22Rv1 (cell line): ENCODE measurements around the gene SRRM1.

Source experiments
- H3K27ac ChIP-seq: fragments of 450-650 bp; 2 replicates; pipeline ENCODE4 v1.5.1; 2017
- ZFX ChIP-seq: fragments of 450-650 bp; IDR thresholded peaks from 2 replicates; pipeline ENCODE4 v1.6.1; 2017; ENCODE audit warnings: antibody characterized with exemption, borderline replicate concordance
- TF ChIP-seq, protein P1 (sequence below): fragments of 450-650 bp; IDR thresholded peaks from 2 replicates; pipeline ENCODE4 v1.5.1; 2017; ENCODE audit warnings: mild to moderate bottlenecking

SRRM1 gene

DNA sequence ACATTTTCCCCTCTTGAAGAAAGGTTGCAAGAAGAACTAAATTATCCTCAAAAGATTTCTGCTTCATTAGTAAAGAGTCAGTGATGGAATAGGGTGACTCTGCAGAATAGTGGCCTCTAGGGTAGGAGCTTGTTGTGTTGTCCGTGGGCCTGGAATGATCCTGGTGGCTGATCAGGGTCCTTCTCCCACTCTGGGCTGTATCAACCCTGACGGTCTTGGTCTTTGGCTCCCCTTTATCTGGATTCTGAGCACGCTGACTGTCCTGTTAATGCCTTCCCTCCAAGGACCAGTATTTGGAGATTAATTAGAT lies 36.9 kb upstream of the SRRM1 start:
- H3K27ac ChIP-seq: no peak overlapping the region
- no peak for TF ChIP-seq ZFX
- TF ChIP-seq, protein P1, sequence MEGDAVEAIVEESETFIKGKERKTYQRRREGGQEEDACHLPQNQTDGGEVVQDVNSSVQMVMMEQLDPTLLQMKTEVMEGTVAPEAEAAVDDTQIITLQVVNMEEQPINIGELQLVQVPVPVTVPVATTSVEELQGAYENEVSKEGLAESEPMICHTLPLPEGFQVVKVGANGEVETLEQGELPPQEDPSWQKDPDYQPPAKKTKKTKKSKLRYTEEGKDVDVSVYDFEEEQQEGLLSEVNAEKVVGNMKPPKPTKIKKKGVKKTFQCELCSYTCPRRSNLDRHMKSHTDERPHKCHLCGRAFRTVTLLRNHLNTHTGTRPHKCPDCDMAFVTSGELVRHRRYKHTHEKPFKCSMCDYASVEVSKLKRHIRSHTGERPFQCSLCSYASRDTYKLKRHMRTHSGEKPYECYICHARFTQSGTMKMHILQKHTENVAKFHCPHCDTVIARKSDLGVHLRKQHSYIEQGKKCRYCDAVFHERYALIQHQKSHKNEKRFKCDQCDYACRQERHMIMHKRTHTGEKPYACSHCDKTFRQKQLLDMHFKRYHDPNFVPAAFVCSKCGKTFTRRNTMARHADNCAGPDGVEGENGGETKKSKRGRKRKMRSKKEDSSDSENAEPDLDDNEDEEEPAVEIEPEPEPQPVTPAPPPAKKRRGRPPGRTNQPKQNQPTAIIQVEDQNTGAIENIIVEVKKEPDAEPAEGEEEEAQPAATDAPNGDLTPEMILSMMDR: no peak

DNA sequence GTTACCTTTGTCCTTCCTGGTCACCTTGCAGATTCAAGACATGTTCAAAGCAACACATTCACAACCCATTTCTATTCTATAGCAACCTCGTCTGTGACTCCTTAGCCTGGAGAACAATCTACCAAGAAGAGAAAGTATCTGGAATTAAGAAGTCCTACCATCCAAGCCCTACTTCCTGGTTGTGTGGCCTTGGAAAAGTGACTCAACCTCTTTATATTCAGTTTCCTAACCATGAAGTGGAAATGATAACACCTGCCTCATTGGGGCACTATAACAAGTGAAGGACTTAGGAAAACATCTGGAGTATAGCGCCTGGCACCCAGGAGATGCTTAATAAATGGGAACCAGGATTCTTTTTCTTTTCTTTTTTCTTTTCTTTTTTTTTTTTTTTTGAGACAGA lies 36.5 kb upstream of the SRRM1 start:
- no peak for TF ChIP-seq ZFX
- TF ChIP-seq, protein P1: no peak

DNA sequence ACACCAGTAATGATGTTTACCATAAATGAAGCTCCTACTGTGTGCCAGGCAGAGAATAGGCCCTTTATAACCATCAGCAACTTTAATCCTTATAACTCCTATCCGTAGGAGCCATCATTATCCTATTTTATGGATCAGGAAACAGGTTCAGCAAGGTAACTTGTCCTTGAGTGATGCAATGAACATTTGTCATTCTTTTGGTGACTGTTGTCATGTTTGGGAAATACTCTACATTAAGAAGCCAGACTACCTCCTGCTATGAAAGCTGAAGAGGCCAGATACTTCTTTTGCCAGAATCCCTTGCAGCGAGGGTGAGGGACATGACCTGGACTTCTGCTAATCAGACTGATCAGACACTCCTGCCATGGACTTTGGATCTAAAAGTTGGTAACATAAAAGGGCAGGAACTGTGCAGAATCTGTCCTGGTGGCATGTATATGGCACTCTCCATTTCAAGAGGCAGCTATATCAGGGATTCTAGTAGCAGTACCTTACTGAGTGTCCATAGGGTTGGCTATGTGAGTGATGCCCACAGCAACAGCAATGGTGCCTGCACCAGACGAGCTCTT lies 33.1 kb upstream of the SRRM1 start:
- no peak overlapping the region for H3K27ac ChIP-seq
- TF ChIP-seq, protein P1: no peak
- TF ChIP-seq ZFX: no peak

More for the DNA sequence above, 36.5 kb upstream of the SRRM1 start:
- no peak overlapping the region for H3K27ac ChIP-seq

DNA sequence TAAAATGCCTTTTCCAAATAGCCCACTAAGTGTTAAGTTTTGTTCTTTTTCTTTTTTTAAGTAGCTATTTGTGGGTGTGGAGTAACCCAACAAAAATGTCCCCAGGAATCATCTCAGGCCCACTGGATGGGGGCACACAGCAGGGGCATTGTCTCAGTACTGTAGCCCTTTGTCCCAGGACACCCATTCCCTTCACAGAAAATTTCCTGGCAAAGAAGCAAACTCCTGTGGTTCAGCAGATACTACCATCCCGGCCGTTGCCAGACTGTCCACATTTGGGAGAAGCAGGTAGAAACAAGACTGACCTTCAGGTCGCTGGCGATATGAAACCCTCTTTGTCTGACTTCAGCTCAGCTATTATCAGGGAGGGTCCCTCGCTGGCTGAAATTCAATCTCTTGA lies 23.7 kb upstream of the SRRM1 start:
- TF ChIP-seq, protein P1: no peak
- TF ChIP-seq ZFX: no peak
- no peak overlapping the region for H3K27ac ChIP-seq

DNA sequence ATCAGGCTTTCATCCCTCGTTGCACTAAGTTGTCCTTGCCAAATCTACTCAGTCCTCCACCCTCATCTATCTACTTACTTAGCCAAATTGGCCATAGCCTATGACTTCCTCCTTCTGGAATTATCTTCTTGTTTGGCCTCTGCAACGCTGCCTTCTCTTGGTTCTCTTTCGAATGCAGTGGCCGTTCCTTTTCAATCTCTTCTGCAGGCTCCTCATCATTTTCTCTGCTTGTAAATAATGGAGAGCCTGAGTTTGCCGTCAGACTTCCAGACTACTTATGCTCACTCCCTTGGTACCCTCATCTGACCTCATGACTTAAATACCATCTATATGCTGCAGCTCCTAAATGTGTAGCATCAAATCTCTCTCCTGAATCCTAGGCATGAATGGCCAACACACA lies 22.4 kb upstream of the SRRM1 start:
- no peak overlapping the region for H3K27ac ChIP-seq
- no peak for TF ChIP-seq ZFX

DNA sequence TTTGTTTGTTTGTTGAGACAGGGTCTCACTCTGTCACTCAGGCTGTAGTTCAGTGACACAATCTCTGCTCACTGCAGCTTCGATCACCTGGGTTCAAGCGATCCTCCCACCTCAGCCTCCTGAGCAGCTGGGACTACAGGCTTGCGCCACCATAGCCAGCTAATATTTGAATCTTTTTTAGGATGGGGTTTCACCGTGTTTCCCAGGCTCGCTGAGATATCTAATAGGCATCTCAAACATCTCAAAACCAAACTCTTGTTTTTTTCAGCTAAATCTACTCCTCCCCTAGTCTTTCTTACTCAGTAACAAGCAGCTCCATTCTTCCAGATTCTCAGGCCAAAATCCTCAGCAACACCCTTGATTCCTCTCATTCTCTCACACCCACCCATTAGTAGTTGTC lies 22.0 kb upstream of the SRRM1 start:
- no peak overlapping the region for H3K27ac ChIP-seq
- TF ChIP-seq, protein P1: no peak
- TF ChIP-seq ZFX: no peak

DNA sequence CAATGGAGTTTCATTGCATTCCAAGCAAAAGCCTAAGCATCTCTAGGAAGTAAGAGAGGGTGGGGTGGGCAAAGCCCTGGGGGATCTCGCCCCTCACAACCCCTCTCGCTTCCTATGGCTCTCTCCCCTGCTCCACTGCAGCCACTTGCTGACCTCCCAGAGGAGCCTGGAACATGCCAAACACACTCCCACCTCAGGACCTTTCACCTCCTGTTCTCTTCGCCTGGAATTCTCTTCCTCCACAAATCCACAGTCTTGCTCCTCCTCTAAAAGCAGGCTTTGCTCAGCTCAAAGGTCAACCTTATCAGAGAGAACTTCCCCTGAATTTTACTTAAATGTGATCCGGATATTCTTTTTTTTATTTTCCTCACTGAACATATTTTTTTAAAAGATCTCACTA lies 20.9 kb upstream of the SRRM1 start:
- H3K27ac ChIP-seq: no peak overlapping the region
- no peak for TF ChIP-seq ZFX
- TF ChIP-seq, protein P1: no peak

DNA sequence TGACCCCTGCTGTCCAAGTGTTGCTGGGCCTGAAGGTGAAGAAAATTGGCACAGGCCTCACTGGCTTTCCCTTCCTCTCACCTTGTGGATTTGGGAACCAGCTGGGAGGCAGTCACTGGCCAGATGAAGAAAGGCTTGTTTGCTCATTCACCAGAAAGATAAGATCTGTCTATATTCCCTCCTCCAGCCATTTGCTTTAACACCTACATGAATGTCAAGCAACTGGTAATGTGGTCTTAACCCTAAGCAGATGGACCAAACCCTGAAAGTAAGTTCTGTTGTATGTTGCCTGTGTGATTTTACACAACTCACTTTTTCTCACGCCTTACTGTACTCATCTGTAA lies 10.3 kb upstream of the SRRM1 start:
- TF ChIP-seq ZFX: no peak
- TF ChIP-seq, protein P1: no peak
- H3K27ac ChIP-seq: 0 out of 2 replicates have a peak overlapping the region, but pooled peaks have one; percentile 28
